ENCODE results near the gene TMEM43.

DNA sequence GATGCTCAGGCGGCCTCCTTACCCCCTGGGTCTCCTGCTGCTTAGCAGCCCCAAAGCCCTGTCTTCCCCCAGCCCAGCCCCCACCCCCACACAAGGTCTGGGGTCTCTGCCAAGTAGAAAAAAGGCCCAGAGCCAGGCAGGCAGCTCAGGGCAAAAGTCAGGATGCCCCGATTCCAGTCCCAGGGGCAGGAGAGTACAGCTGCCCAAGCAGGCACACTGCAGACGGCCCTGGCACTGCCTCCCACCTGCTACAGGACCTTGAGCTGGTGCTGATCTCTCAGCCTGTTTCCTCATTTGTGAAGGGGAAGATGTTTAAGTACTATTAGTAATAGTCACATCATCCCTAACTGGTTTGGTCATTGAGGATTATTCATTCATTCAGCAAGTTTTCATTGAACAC, 12.6 kb downstream of the TMEM43 start:
- TF ChIP-seq, protein P1, sequence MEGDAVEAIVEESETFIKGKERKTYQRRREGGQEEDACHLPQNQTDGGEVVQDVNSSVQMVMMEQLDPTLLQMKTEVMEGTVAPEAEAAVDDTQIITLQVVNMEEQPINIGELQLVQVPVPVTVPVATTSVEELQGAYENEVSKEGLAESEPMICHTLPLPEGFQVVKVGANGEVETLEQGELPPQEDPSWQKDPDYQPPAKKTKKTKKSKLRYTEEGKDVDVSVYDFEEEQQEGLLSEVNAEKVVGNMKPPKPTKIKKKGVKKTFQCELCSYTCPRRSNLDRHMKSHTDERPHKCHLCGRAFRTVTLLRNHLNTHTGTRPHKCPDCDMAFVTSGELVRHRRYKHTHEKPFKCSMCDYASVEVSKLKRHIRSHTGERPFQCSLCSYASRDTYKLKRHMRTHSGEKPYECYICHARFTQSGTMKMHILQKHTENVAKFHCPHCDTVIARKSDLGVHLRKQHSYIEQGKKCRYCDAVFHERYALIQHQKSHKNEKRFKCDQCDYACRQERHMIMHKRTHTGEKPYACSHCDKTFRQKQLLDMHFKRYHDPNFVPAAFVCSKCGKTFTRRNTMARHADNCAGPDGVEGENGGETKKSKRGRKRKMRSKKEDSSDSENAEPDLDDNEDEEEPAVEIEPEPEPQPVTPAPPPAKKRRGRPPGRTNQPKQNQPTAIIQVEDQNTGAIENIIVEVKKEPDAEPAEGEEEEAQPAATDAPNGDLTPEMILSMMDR (optimal IDR thresholded peaks at IDR 0.05 in 1 of 3, IDR thresholded peaks at IDR 0.05 in 1 of 3, conservative IDR thresholded peaks at IDR 0.05 in 1 of 3; ENCODE audit: extremely low read depth in 1 of 3, insufficient read depth in 2 of 3, low read length in 3 of 3) = no peak
- TF ChIP-seq EZH2 (IDR thresholded peaks at IDR 0.05; ENCODE audit: low read length) = no peak

Measured in keratinocyte (primary cell).